ENCODE results near the gene PTPRA. TPM values are rescaled to one million over a fixed set of nuclear protein-coding genes. Genes with fewer than 3 reads are reported as not detected.

The PTPRA gene
- total and polyA plus RNA-seq, 2 of the 4 experiments (the other 2 are of a cell fraction), result 35.0 to 50.0 TPM

DNA sequence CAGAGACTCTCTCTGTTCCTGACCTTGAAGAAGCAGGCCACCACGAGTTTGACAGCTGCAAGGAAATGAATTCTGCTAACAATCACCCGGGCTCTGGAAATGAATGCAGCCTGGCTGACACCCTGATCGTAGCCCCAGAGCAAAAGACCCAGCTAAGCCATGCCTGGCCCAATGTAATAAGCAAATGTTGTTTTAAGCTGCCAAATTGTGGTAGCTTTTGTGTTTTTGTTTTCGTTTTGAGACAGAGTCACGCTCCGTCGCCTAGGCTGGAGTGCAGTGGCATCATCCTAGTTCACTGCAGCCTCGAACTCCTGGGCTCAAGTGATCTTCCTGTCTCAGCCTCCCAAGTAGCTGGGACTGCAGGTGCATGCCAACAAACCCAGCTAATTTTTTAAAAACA lies 194.8 kb downstream of the PTPRA start:
- intact Hi-C loops (cut with micrococcal nuclease) (no loop called here), in situ Hi-C loops (cut with MboI; ENCODE audit: low sequenced_read_pairs) (no loop called here), dilution Hi-C loops (cut with HindIII; ENCODE audit: low sequenced_read_pairs, unreplicated experiment) (no loop called here)
- Histone ChIP-seq H4K5ac (ENCODE audit: low read depth, low read length) (no peak overlapping the region), H3K9me3 (ENCODE audit: control insufficient read depth, insufficient read depth, low read length) (no peaks in the 10 kb centered on the region), H3K23ac (ENCODE audit: low read depth, low read length) (no peak overlapping the region), H3K4me1 (ENCODE audit: control insufficient read depth, insufficient read depth, low read length) (peaks cover 4% of the 10 kb centered on the region), H3K27me3 (ENCODE audit: control insufficient read depth, insufficient read depth, low read length) (peaks cover 21% of the 10 kb centered on the region), H3K36me3 (ENCODE audit: control insufficient read depth, insufficient read depth, low read length) (no peaks in the 10 kb centered on the region), H3K4me3 (ENCODE audit: insufficient read depth, low read depth, low read length) (no peak overlapping the region), H2AK9ac (replicated peaks; ENCODE audit: low read depth, low read length, poor library complexity) (no peak overlapping the region), H3K4ac (ENCODE audit: low read depth, low read length) (no peak overlapping the region), H3K27ac (ENCODE audit: insufficient read depth, low read length) (no peak overlapping the region), H2AFZ (replicated peaks; ENCODE audit: low read length, poor library complexity) (no peak overlapping the region), H2BK5ac (ENCODE audit: low read depth, low read length, poor library complexity, severe bottlenecking) (no peak overlapping the region), H3K18ac (ENCODE audit: low read depth, low read length) (no peak overlapping the region), H3K14ac (replicated peaks; ENCODE audit: low read depth, low read length) (no peak overlapping the region), H2AK5ac (ENCODE audit: low read depth, low read length) (no peak overlapping the region), H2BK15ac (ENCODE audit: low read depth, low read length) (no peak overlapping the region), H3K79me1 (ENCODE audit: low read depth in 1 of 2, low read length in 2 of 2) (no peaks in the 10 kb centered on the region), H3K9ac (ENCODE audit: low read depth, low read length) (no peak overlapping the region), H4K8ac (ENCODE audit: low read depth in 2 of 2, low read length in 2 of 2) (no peak overlapping the region), H4K91ac (ENCODE audit: insufficient read depth, low read depth, low read length) (no peak overlapping the region), H2BK20ac (ENCODE audit: low read depth, low read length) (no peak overlapping the region), H4K20me1 (ENCODE audit: insufficient read depth, low read length) (no peaks in the 10 kb centered on the region), H3K4me2 (ENCODE audit: low read depth, low read length) (no peak overlapping the region), H2BK120ac (ENCODE audit: low read depth, low read length) (no peak overlapping the region), H3K9me1 (ENCODE audit: insufficient read depth, low read length) (peaks cover 4% of the 10 kb centered on the region; the same call in 1 of the 2 replicates), H3K56ac (ENCODE audit: extremely low read depth, insufficient read depth, low read length) (no peak overlapping the region)
- BruUV-seq (replicated peaks), result no TSS peak
- TF ChIP-seq CEBPB (IDR thresholded peaks at IDR 0.05; ENCODE audit: low read depth, low read length) (no peak), RAD21 (IDR thresholded peaks at IDR 0.05; ENCODE audit: low read length) (no peak), RCOR1 (IDR thresholded peaks at IDR 0.05; ENCODE audit: insufficient replicate concordance, low read length) (no peak), POLR2A (IDR thresholded peaks at IDR 0.05; ENCODE audit: low read depth, low read length) (no peak), MAFK (IDR thresholded peaks at IDR 0.05; ENCODE audit: low read depth, low read length) (no peak), SMC3 (IDR thresholded peaks at IDR 0.05; ENCODE audit: low read depth, low read length) (no peak), MAZ (IDR thresholded peaks at IDR 0.05; ENCODE audit: borderline replicate concordance, low read depth, low read length) (no peak), NFE2L2 (IDR thresholded peaks at IDR 0.05; ENCODE audit: low read depth, low read length) (no peak)
- ChIA-PET CTCF (interaction anchor here (0.6 to 1.8 kb wide), 2 partner anchors 14 to 214 kb away, joined by 4 to 8 read pairs; no protein-coding TSS in a partner anchor), POLR2A (ENCODE audit: unreplicated experiment) (no interaction called here)
- DNase-seq (no peak), ATAC-seq (ENCODE audit: low read depth) (no peak)
- WGBS, 2 experiments (ENCODE audit: extremely low coverage in 2 of 2, insufficient read length in 1 of 2), result 73% methylated on average over 5 of the region's 8 CpGs; no CpG with 5 or more reads in 1 of the 2 experiments

All from IMR-90 (cell line).